GM12878 (cell line): Measurements from ENCODE around the gene NAA30. TPM values are rescaled to one million over a fixed set of nuclear protein-coding genes. Genes with fewer than 3 reads are reported as not detected.

ENCODE experiments used
- ATAC-seq: fragments of 200-7000 bp; cut with Tn5 transposase; 3 replicates; pipeline ENCODE4 v1.9.1; 2020; ENCODE audit warnings: mild to moderate bottlenecking, moderate library complexity
- BruUV-seq: library from RNA; stranded (reverse); fragments of 400-500 nt; replicated peaks from 2 replicates; lab custom pipeline; 2021; lab: Mats Ljungman, UMichigan
- CTCF ChIA-PET: fragments of 300-600 bp; sonication (Branson Sonifier 250); formaldehyde crosslinking; extraction: SDS; loops from one replicate; lab custom pipeline; 2021; ENCODE audit warnings: inconsistent platforms; lab: Yijun Ruan, JAX
- POLR2A ChIA-PET: fragments of 350-600 bp; formaldehyde crosslinking; extraction: SDS; loops from one replicate; lab custom pipeline; 2021; ENCODE audit warnings: inconsistent platforms; lab: Charles Lee
- RAD21 ChIA-PET: fragments of 300-600 bp; sonication (Branson Sonifier 250); formaldehyde crosslinking; loops from one replicate; lab custom pipeline; 2023; ENCODE audit warnings: antibody characterized with exemption; ENCODE audit not compliant: unreplicated experiment; lab: Charles Lee
- SMC1A ChIA-PET: fragments of 300-600 bp; sonication (Branson Sonifier 250); formaldehyde crosslinking; loops from one replicate; lab custom pipeline; 2023; ENCODE audit not compliant: unreplicated experiment, uncharacterized antibody; lab: Charles Lee
- DNase-seq: peaks from one replicate; pipeline ENCODE4 v3.0.0-alpha.2; 2011; ENCODE audit warnings: low read depth, low spot score
- FAIRE-seq: peaks from 3 replicates; lab custom pipeline; 2011; peaks lifted over from hg19 to GRCh38; lab: Jason Lieb, UNC
- H2AFZ ChIP-seq: 2 replicates; pipeline ENCODE4 v1.6.0; 2011; ENCODE audit warnings: low read depth, low read length, control low read depth; ENCODE audit not compliant: control insufficient read depth
- H3K27ac ChIP-seq: 2 replicates; pipeline ENCODE4 v1.5.1; 2011; ENCODE audit warnings: control low read depth; ENCODE audit not compliant: control insufficient read depth, insufficient read depth
- H3K27me3 ChIP-seq, 2 experiments: replicated peaks in 1 of 2; 2 replicates each; pipeline versions ENCODE4 v1.6.0 to v1.6.1; 2011; ENCODE audit warnings: low read length in 1 of 2; ENCODE audit not compliant: control insufficient read depth in 2 of 2, insufficient read depth in 2 of 2
- H3K36me3 ChIP-seq, 2 experiments: 2 replicates each; pipeline ENCODE4 v1.5.1; 2011; ENCODE audit warnings: low read length in 1 of 2; ENCODE audit not compliant: control insufficient read depth in 2 of 2, insufficient read depth in 2 of 2
- H3K4me1 ChIP-seq: 2 replicates; pipeline ENCODE4 v1.6.1; 2011; ENCODE audit warnings: mild to moderate bottlenecking, low read length, moderate library complexity, mixed read lengths; ENCODE audit not compliant: control insufficient read depth, insufficient read depth
- H3K4me2 ChIP-seq: 2 replicates; pipeline ENCODE4 v1.6.0; 2011; ENCODE audit warnings: control low read depth; ENCODE audit not compliant: control insufficient read depth, insufficient read depth
- H3K4me3 ChIP-seq: fragments of 200-600 bp; sonication (generic); 2 replicates; pipeline ENCODE4 v1.5.1; 2016
- H3K79me2 ChIP-seq: 2 replicates; pipeline ENCODE4 v1.6.0; 2011; ENCODE audit warnings: low read length; ENCODE audit not compliant: control insufficient read depth, insufficient read depth
- H3K9ac ChIP-seq: 2 replicates; pipeline ENCODE4 v1.8.0; 2011; ENCODE audit warnings: low read length, control low read depth, mixed read lengths; ENCODE audit not compliant: control insufficient read depth, insufficient read depth
- H3K9me3 ChIP-seq: replicated peaks from 3 replicates; pipeline ENCODE4 v1.5.1; 2011; ENCODE audit warnings: mild to moderate bottlenecking, low read length; ENCODE audit not compliant: control insufficient read depth, insufficient read depth
- H4K20me1 ChIP-seq: 2 replicates; pipeline ENCODE4 v1.6.0; 2011; ENCODE audit not compliant: control insufficient read depth, insufficient read depth
- CHD4 ChIP-seq: fragments of 200-600 bp; sonication (generic); IDR thresholded peaks from 2 replicates; pipeline ENCODE4 v1.6.1; 2016; ENCODE audit warnings: mild to moderate bottlenecking
- MLLT1 ChIP-seq: fragments of 450-650 bp; IDR thresholded peaks from 2 replicates; pipeline ENCODE4 v1.6.1; 2016; ENCODE audit warnings: mild to moderate bottlenecking
- ZBTB40 ChIP-seq: fragments of 450-650 bp; IDR thresholded peaks from 2 replicates; pipeline ENCODE4 v1.6.1; 2016; ENCODE audit warnings: mild to moderate bottlenecking, moderate library complexity, borderline replicate concordance
- WGBS: methylation state at CpG from one replicate; pipeline ENCODE4 v1.1.6; 2016; ENCODE audit warnings: low lambda C conversion rate; ENCODE audit not compliant: insufficient replicate concordance, insufficient coverage; ENCODE audit errors: missing lambda C conversion rate; 5-methylcytosine and 5-hydroxymethylcytosine counted together
- in situ Hi-C: fragments of 300-500 bp; cut with MboI; formaldehyde crosslinking; loops from 9 replicates; pipeline ENCODE4 v1.14.3; 2018; ENCODE audit warnings: mixed read lengths
- intact Hi-C: fragments of 100-400 bp; cut with micrococcal nuclease; formaldehyde crosslinking; loops from one replicate; pipeline ENCODE4 v1.14.2; 2022; ENCODE audit not compliant: unreplicated experiment
- polyA plus RNA-seq, 11 experiments: library from polyadenylated mRNA; depleted of rRNA in 4 of 11; unstranded in 6 of 11; stranded (reverse) in 5 of 11; fragments of >200 nt; fragmentation: Nextera tagmentation in 4 of 11; fragmentation: Illumina TruSeq in 1 of 11; extraction: Ambion mirVana in 4 of 11; extraction: Trizol in 1 of 11; gene quantifications; 1 replicate in 1 of 11; 2 replicates in 10 of 11; pipeline versions ENCODE4 v1.2.1 to v1.2.3, GENCODE V29; 2011 to 2016; ENCODE audit warnings: inconsistent platforms in 2 of 11, missing spikeins in 2 of 11, low read depth in 1 of 11
- total RNA-seq, 4 experiments: library from RNA; depleted of rRNA in 3 of 4; stranded (reverse); fragments of >200 nt in 3 of 4; fragmentation: Illumina TruSeq in 1 of 4; extraction: Trizol in 1 of 4; gene quantifications; 2 replicates each; pipeline versions ENCODE4 v1.2.1 to v1.2.3, GENCODE V29; 2013 to 2021

NAA30 gene
- total and polyA plus RNA-seq, 10 of the 15 experiments (the other 5 are each of a cell fraction or from before 2014, with no cell fraction given): 4.5 to 15.6 (median 10.5) TPM

GRCh38 chr14:57391517-57392195 lies 1.3 kb downstream of the NAA30 start:
- Histone ChIP-seq H3K4me2 (peak overlapping the region; percentile 96), H3K4me1 (peaks cover 9% of the 10 kb centered on the region), H3K27ac (peak overlapping the region; percentile 83), H3K27me3 (no peaks in the 10 kb centered on the region), H3K36me3 (no peaks in the 10 kb centered on the region), H3K9me3 (no peaks in the 10 kb centered on the region), H3K79me2 (peaks cover 38% of the 10 kb centered on the region), H2AFZ (peak overlapping the region; percentile 93), H3K9ac (peak overlapping the region; percentile 82), H3K4me3 (peak overlapping the region; percentile 90), H4K20me1 (no peaks in the 10 kb centered on the region)
- POLR2A ChIA-PET: no interaction called here
- CTCF ChIA-PET: no interaction called here
- FAIRE-seq (no peak), ATAC-seq (peak; percentile 0; the same call in 1 of the 3 replicates), DNase-seq (no peak)
- peak; percentile 98 for TF ChIP-seq MLLT1
- TF ChIP-seq ZBTB40: peak; percentile 65
- no peak for TF ChIP-seq CHD4
- SMC1A ChIA-PET: interaction anchor here (1.4 kb wide), 1 partner anchor 8 kb away, joined by 4 read pairs; no protein-coding TSS in a partner anchor
- BruUV-seq: no TSS peak
- 65% methylated on average over 23 of the region's 23 CpGs for WGBS
- intact Hi-C loops (loop anchor here (5.0 kb wide), 2 partner anchors 101 to 124 kb away; partner anchors contain the start of genes AP5M1, CCDC198 and EXOC5), in situ Hi-C loops (no loop called here)
- RAD21 ChIA-PET: interaction anchor here (0.5 kb wide), 1 partner anchor 813 kb away, joined by 4 read pairs; no protein-coding TSS in a partner anchor
